HepG2 (cell line): ENCODE data around the gene EFNA2. TPM values are rescaled to one million over a fixed set of nuclear protein-coding genes. Genes with fewer than 3 reads are reported as not detected.

Experiments
- CBFB ChIP-seq: sonication (generic); formaldehyde crosslinking; IDR thresholded peaks from 2 replicates; pipeline ENCODE4 v1.4.0; 2020; ENCODE audit warnings: missing genetic modification reagents
- HDAC1 ChIP-seq: sonication (generic); formaldehyde crosslinking; IDR thresholded peaks from 2 replicates; pipeline ENCODE4 v1.5.1; 2020; ENCODE audit warnings: mild to moderate bottlenecking, missing genetic modification reagents
- HOXA3 ChIP-seq: sonication (generic); formaldehyde crosslinking; IDR thresholded peaks from 2 replicates; pipeline ENCODE4 v1.5.0; 2020; ENCODE audit warnings: missing genetic modification reagents
- IRF1 ChIP-seq: sonication (generic); formaldehyde crosslinking; IDR thresholded peaks from 2 replicates; pipeline ENCODE4 v1.4.0; 2020; ENCODE audit warnings: low read depth, mild to moderate bottlenecking, missing genetic modification reagents
- MAFF ChIP-seq: IDR thresholded peaks from 2 replicates; pipeline ENCODE4 v1.6.1; 2011; ENCODE audit warnings: low read depth, low read length, improper control_type of control experiment
- MBNL3 ChIP-seq: fragments of 250-450 bp; sonication (Bioruptor Pico); conservative IDR thresholded peaks from 2 replicates; pipeline ENCODE4 v1.8.0; 2022; ENCODE audit warnings: mild to moderate bottlenecking, inconsistent platforms
- SNRNP70 ChIP-seq: fragments of 200-400 bp; formaldehyde crosslinking; IDR thresholded peaks from 2 replicates; pipeline ENCODE4 v1.6.1; 2017; ENCODE audit warnings: mild to moderate bottlenecking, low read depth, low read length, moderate library complexity
- TAF15 ChIP-seq: fragments of 200-400 bp; formaldehyde crosslinking; IDR thresholded peaks from one replicate; pipeline ENCODE4 v1.6.1; 2018; ENCODE audit warnings: mild to moderate bottlenecking, low read depth, low read length; ENCODE audit not compliant: poor library complexity, severe bottlenecking
- ZEB1 ChIP-seq: IDR thresholded peaks from 2 replicates; pipeline ENCODE4 v1.6.1; 2012; ENCODE audit warnings: mild to moderate bottlenecking, low read depth, inconsistent platforms; ENCODE audit not compliant: insufficient replicate concordance
- ZMYM2 ChIP-seq: sonication (generic); formaldehyde crosslinking; IDR thresholded peaks from 2 replicates; pipeline ENCODE4 v1.8.0; 2022; ENCODE audit warnings: mild to moderate bottlenecking, missing genetic modification reagents
- ZNF326 ChIP-seq: sonication (generic); formaldehyde crosslinking; IDR thresholded peaks from 2 replicates; pipeline ENCODE4 v1.4.0; 2020; ENCODE audit warnings: missing genetic modification reagents, borderline replicate concordance
- ZNF343 ChIP-seq: sonication (generic); formaldehyde crosslinking; IDR thresholded peaks from 2 replicates; pipeline ENCODE4 v1.4.0; 2020; ENCODE audit warnings: mild to moderate bottlenecking, missing genetic modification reagents
- ZNF7 ChIP-seq: IDR thresholded peaks from 2 replicates; pipeline ENCODE4 v1.6.1; 2016; ENCODE audit warnings: missing biosample characterization, missing genetic modification reagents
- polyA plus RNA-seq, 8 experiments: library from polyadenylated mRNA; depleted of rRNA in 3 of 8; stranded (reverse) in 7 of 8; unstranded in 1 of 8; fragments of >200 nt; fragmentation: Illumina TruSeq in 4 of 8; extraction: Trizol in 4 of 8; gene quantifications; 2 replicates each; pipeline versions ENCODE4 v1.2.1 to v1.2.3, GENCODE V29; 2011 to 2016; ENCODE audit warnings: low read depth in 4 of 8, missing spikeins in 1 of 8, mixed read lengths in 1 of 8; ENCODE audit not compliant: insufficient read depth in 1 of 8
- total RNA-seq, 5 experiments: library from RNA; depleted of rRNA; stranded (reverse); fragments of >200 nt; fragmentation: Illumina TruSeq; extraction: Trizol; gene quantifications; 2 replicates each; pipeline ENCODE4 v1.2.3, GENCODE V29; 2016; ENCODE audit warnings: low read depth in 1 of 5
- TF ChIP-seq, protein P1 (sequence below): sonication (generic); formaldehyde crosslinking; IDR thresholded peaks from 2 replicates; pipeline ENCODE4 v1.4.0; 2020; ENCODE audit warnings: missing genetic modification reagents
- TF ChIP-seq, protein P2 (sequence below): sonication (generic); formaldehyde crosslinking; IDR thresholded peaks from 2 replicates; pipeline ENCODE4 v1.4.0; 2020; ENCODE audit warnings: missing genetic modification reagents, borderline replicate concordance
- TF ChIP-seq, protein P3 (sequence below): IDR thresholded peaks from 2 replicates; pipeline ENCODE4 v1.6.1; 2016; ENCODE audit warnings: missing genetic modification reagents, missing compliant biosample characterization

EFNA2 gene
- total and polyA plus RNA-seq, 2 of the 13 experiments (the other 11 are each of a cell fraction or from before 2014, with no cell fraction given) = 6.0 to 9.9 TPM

DNA sequence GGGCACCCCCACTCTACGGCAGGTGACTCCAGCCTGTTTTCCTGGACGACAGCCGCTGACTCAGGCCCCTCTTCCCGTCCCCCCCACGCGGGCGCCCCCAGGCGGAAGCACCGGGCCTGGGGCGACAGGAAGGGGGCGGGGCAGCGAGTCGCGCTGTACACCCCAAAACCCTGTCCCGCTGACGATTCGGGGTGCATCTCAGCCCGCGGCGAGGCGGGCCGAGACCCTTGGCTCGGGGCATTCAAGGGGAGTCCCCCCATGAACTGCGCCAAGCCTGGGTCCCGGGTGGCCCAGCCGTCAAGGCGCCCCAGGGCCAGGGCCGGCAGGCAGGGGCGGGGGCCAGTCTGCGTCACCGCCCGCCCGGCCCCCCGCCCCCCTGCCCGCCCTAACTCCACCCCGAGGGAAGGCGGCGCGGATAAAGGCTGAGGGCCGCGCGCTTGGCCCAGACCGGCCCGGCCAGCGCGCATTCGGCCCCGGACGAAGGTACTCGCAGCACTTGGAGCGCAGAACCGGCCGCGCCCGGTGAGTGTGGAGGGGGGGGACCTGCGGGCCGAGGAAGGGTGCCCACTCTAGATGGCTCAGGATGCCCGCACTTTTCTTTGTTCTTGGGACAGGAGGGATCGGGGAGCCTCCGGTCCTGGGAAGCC lies 37.4 kb upstream of the EFNA2 start, which contains the start of gene MIDN (continued):
- TF ChIP-seq, protein P1, sequence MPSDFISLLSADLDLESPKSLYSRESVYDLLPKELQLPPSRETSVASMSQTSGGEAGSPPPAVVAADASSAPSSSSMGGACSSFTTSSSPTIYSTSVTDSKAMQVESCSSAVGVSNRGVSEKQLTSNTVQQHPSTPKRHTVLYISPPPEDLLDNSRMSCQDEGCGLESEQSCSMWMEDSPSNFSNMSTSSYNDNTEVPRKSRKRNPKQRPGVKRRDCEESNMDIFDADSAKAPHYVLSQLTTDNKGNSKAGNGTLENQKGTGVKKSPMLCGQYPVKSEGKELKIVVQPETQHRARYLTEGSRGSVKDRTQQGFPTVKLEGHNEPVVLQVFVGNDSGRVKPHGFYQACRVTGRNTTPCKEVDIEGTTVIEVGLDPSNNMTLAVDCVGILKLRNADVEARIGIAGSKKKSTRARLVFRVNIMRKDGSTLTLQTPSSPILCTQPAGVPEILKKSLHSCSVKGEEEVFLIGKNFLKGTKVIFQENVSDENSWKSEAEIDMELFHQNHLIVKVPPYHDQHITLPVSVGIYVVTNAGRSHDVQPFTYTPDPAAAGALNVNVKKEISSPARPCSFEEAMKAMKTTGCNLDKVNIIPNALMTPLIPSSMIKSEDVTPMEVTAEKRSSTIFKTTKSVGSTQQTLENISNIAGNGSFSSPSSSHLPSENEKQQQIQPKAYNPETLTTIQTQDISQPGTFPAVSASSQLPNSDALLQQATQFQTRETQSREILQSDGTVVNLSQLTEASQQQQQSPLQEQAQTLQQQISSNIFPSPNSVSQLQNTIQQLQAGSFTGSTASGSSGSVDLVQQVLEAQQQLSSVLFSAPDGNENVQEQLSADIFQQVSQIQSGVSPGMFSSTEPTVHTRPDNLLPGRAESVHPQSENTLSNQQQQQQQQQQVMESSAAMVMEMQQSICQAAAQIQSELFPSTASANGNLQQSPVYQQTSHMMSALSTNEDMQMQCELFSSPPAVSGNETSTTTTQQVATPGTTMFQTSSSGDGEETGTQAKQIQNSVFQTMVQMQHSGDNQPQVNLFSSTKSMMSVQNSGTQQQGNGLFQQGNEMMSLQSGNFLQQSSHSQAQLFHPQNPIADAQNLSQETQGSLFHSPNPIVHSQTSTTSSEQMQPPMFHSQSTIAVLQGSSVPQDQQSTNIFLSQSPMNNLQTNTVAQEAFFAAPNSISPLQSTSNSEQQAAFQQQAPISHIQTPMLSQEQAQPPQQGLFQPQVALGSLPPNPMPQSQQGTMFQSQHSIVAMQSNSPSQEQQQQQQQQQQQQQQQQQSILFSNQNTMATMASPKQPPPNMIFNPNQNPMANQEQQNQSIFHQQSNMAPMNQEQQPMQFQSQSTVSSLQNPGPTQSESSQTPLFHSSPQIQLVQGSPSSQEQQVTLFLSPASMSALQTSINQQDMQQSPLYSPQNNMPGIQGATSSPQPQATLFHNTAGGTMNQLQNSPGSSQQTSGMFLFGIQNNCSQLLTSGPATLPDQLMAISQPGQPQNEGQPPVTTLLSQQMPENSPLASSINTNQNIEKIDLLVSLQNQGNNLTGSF (CRISPR knock-in tag) = no peak
- peak; percentile 18; the same call in 1 of the 2 replicates for TF ChIP-seq MAFF
- peak; percentile 32; the same call in 1 of the 2 replicates for TF ChIP-seq HOXA3 (CRISPR knock-in tag)
- no peak for TF ChIP-seq ZNF343
- TF ChIP-seq, protein P2, sequence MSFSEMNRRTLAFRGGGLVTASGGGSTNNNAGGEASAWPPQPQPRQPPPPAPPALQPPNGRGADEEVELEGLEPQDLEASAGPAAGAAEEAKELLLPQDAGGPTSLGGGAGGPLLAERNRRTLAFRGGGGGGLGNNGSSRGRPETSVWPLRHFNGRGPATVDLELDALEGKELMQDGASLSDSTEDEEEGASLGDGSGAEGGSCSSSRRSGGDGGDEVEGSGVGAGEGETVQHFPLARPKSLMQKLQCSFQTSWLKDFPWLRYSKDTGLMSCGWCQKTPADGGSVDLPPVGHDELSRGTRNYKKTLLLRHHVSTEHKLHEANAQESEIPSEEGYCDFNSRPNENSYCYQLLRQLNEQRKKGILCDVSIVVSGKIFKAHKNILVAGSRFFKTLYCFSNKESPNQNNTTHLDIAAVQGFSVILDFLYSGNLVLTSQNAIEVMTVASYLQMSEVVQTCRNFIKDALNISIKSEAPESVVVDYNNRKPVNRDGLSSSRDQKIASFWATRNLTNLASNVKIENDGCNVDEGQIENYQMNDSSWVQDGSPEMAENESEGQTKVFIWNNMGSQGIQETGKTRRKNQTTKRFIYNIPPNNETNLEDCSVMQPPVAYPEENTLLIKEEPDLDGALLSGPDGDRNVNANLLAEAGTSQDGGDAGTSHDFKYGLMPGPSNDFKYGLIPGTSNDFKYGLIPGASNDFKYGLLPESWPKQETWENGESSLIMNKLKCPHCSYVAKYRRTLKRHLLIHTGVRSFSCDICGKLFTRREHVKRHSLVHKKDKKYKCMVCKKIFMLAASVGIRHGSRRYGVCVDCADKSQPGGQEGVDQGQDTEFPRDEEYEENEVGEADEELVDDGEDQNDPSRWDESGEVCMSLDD (CRISPR knock-in tag) = peak; percentile 99
- peak; percentile 83 for TF ChIP-seq HDAC1 (CRISPR knock-in tag)
- peak; percentile 53; the same call in 1 of the 2 replicates for TF ChIP-seq ZMYM2
- no peak for TF ChIP-seq SNRNP70
- no peak for TF ChIP-seq ZNF326 (CRISPR knock-in tag)
- TF ChIP-seq, protein P3, sequence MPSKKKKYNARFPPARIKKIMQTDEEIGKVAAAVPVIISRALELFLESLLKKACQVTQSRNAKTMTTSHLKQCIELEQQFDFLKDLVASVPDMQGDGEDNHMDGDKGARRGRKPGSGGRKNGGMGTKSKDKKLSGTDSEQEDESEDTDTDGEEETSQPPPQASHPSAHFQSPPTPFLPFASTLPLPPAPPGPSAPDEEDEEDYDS = peak; percentile 94
- no peak for TF ChIP-seq ZNF7 (CRISPR knock-in tag)
- no peak for TF ChIP-seq MBNL3 (CRISPR knock-in tag)
- TF ChIP-seq ZEB1 = no peak
- TF ChIP-seq CBFB (CRISPR knock-in tag) = no peak
- no peak for TF ChIP-seq TAF15
- no peak for TF ChIP-seq IRF1 (CRISPR knock-in tag)
